OCI-LY1 (cell line): ENCODE measurements around the gene SIVA1.

ENCODE experiments used
- H2AFZ ChIP-seq: fragments of 200-600 bp; sonication (generic), shearing (Covaris generic); 2 replicates; pipeline ENCODE4 v1.6.0; 2014; ENCODE audit warnings: antibody characterized with exemption, mild to moderate bottlenecking, low read length
- H3F3A ChIP-seq: fragments of 200-600 bp; sonication (generic), shearing (Covaris generic); 2 replicates; pipeline ENCODE4 v1.6.0; 2014; ENCODE audit warnings: mild to moderate bottlenecking, antibody characterized with exemption, low read length, moderate library complexity; ENCODE audit not compliant: insufficient read depth
- H3K27ac ChIP-seq: fragments of 200-600 bp; sonication (generic); 2 replicates; pipeline ENCODE4 v1.5.1; 2014; ENCODE audit warnings: low read length, mixed run types, mild to moderate bottlenecking, low read depth; ENCODE audit not compliant: poor library complexity, severe bottlenecking
- H3K27me3 ChIP-seq: fragments of 200-600 bp; sonication (generic); 2 replicates; pipeline ENCODE4 v1.6.0; 2014; ENCODE audit warnings: antibody characterized with exemption, mild to moderate bottlenecking, low read length, moderate library complexity; ENCODE audit not compliant: insufficient read depth
- H3K36me3 ChIP-seq: fragments of 200-600 bp; sonication (generic); 2 replicates; pipeline ENCODE4 v1.6.1; 2014; ENCODE audit warnings: mild to moderate bottlenecking, antibody characterized with exemption, low read length, moderate library complexity, mixed read lengths; ENCODE audit not compliant: insufficient read depth
- H3K4me1 ChIP-seq: fragments of 200-600 bp; sonication (generic); 2 replicates; pipeline ENCODE4 v1.5.1; 2014; ENCODE audit warnings: mild to moderate bottlenecking, low read length, moderate library complexity; ENCODE audit not compliant: insufficient read depth, severe bottlenecking
- H3K4me2 ChIP-seq: fragments of 200-600 bp; sonication (generic), shearing (Covaris generic); 2 replicates; pipeline ENCODE4 v1.6.1; 2014; ENCODE audit warnings: low read length
- H3K4me3 ChIP-seq: fragments of 200-600 bp; sonication (generic); 2 replicates; pipeline ENCODE4 v1.5.1; 2014; ENCODE audit warnings: low read length, low read depth, mild to moderate bottlenecking, mixed read lengths; ENCODE audit not compliant: poor library complexity, severe bottlenecking
- H3K79me2 ChIP-seq: fragments of 200-600 bp; shearing (Covaris generic); 2 replicates; pipeline ENCODE4 v1.6.1; 2016; ENCODE audit warnings: mixed run types, low read length, mixed read lengths; ENCODE audit not compliant: insufficient read depth
- H3K9ac ChIP-seq: fragments of 200-600 bp; sonication (generic), shearing (Covaris generic); 2 replicates; pipeline ENCODE4 v1.6.1; 2014; ENCODE audit warnings: mild to moderate bottlenecking, low read length, mixed read lengths
- H3K9me2 ChIP-seq: fragments of 200-600 bp; sonication (generic), shearing (Covaris generic); 2 replicates; pipeline ENCODE4 v1.6.1; 2014; ENCODE audit warnings: low read depth, mild to moderate bottlenecking, low read length, mixed read lengths
- H3K9me3 ChIP-seq: fragments of 200-600 bp; shearing (Covaris generic); 2 replicates; pipeline ENCODE4 v1.6.1; 2014; ENCODE audit warnings: low read length, mixed read lengths
- H4K20me1 ChIP-seq: fragments of 200-600 bp; sonication (generic), shearing (Covaris generic); 2 replicates; pipeline ENCODE4 v1.6.0; 2016; ENCODE audit warnings: mild to moderate bottlenecking, low read length; ENCODE audit not compliant: insufficient read depth
- EZH2 ChIP-seq: fragments of 200-600 bp; sonication (generic), shearing (Covaris generic); IDR thresholded peaks from 2 replicates; pipeline ENCODE4 v1.8.0; 2017; ENCODE audit warnings: borderline replicate concordance, mixed run types, mild to moderate bottlenecking, antibody characterized with exemption, low read length, moderate library complexity, mixed read lengths
- TF ChIP-seq, protein P1 (sequence below): fragments of 200-600 bp; sonication (generic), shearing (Covaris generic); IDR thresholded peaks from 2 replicates; pipeline ENCODE4 v1.5.1; 2017; ENCODE audit warnings: mild to moderate bottlenecking, antibody characterized with exemption, low read length, moderate library complexity, mixed read lengths

Gene SIVA1

DNA sequence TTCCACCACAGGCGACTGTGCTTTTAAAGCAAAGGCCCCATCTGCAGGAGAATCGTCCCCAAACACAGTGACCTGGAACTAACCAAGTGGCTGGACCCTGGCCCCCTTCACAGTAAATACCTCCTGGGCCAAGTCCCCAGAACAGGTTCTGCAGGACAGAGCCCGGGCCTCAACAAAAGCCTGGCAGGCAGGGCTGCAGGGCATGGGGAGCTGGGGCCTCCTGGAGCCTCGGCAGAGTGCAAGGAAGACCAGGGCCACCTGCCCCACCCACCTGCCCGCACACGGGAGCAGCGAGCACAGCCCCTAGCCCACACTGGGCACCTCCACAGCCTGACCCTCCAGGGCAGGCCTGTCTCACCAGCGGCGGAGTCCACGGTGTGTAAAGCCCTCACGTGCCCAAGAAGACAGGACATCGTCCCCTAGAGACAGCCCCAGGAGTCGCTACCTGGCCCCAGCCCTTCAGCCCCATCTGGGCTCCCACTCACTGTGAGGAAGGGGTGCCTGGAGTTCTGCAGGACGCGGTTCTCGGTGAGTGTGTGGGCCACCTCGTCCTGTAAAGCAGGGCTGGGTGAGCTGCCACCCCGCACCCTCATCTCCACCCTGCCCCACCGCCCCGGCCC is 21.6 kb downstream of the SIVA1 start:
- no peaks in the 10 kb centered on the region for H3K9me2 ChIP-seq
- H3K79me2 ChIP-seq, result no peaks in the 10 kb centered on the region
- no peaks in the 10 kb centered on the region for H4K20me1 ChIP-seq
- H3K9ac ChIP-seq, result no peak overlapping the region
- TF ChIP-seq EZH2, result no peak
- TF ChIP-seq, protein P1, sequence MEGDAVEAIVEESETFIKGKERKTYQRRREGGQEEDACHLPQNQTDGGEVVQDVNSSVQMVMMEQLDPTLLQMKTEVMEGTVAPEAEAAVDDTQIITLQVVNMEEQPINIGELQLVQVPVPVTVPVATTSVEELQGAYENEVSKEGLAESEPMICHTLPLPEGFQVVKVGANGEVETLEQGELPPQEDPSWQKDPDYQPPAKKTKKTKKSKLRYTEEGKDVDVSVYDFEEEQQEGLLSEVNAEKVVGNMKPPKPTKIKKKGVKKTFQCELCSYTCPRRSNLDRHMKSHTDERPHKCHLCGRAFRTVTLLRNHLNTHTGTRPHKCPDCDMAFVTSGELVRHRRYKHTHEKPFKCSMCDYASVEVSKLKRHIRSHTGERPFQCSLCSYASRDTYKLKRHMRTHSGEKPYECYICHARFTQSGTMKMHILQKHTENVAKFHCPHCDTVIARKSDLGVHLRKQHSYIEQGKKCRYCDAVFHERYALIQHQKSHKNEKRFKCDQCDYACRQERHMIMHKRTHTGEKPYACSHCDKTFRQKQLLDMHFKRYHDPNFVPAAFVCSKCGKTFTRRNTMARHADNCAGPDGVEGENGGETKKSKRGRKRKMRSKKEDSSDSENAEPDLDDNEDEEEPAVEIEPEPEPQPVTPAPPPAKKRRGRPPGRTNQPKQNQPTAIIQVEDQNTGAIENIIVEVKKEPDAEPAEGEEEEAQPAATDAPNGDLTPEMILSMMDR, result no peak
- peaks cover 58% of the 10 kb centered on the region for H3K36me3 ChIP-seq
- no peak overlapping the region for H3K4me2 ChIP-seq
- H3K9me3 ChIP-seq, result peaks cover 7% of the 10 kb centered on the region
- H3K27me3 ChIP-seq, result no peaks in the 10 kb centered on the region
- no peaks in the 10 kb centered on the region for H3F3A ChIP-seq
- no peak overlapping the region for H3K27ac ChIP-seq
- H3K4me3 ChIP-seq, result no peak overlapping the region
- H3K4me1 ChIP-seq, result no peaks in the 10 kb centered on the region
- no peak overlapping the region for H2AFZ ChIP-seq

- no peaks in the 10 kb centered on the region for H3K4me1 ChIP-seq
- no peak overlapping the region for H3K27ac ChIP-seq
- H3K9ac ChIP-seq, result no peak overlapping the region
- TF ChIP-seq, protein P1, result no peak
- no peak for TF ChIP-seq EZH2
- no peak overlapping the region for H2AFZ ChIP-seq
- no peaks in the 10 kb centered on the region for H3K79me2 ChIP-seq
- H4K20me1 ChIP-seq, result no peaks in the 10 kb centered on the region
- no peaks in the 10 kb centered on the region for H3K27me3 ChIP-seq
- no peaks in the 10 kb centered on the region for H3K9me2 ChIP-seq
- no peak overlapping the region for H3K4me2 ChIP-seq
- peaks cover 7% of the 10 kb centered on the region for H3K9me3 ChIP-seq
- H3K36me3 ChIP-seq, result peaks cover 53% of the 10 kb centered on the region
- no peaks in the 10 kb centered on the region for H3F3A ChIP-seq
- H3K4me3 ChIP-seq, result no peak overlapping the region
Observed at GRCh38 chr14:104775073-104775489, 22.1 kb downstream of the SIVA1 start.

- Histone ChIP-seq H3K79me2 (no peaks in the 10 kb centered on the region), H3K9me3 (peaks cover under 1% of the 10 kb centered on the region; the same call in 1 of the 2 replicates), H3K36me3 (peaks cover 41% of the 10 kb centered on the region), H4K20me1 (no peaks in the 10 kb centered on the region), H3K9me2 (no peaks in the 10 kb centered on the region), H3K27ac (no peak overlapping the region), H3K4me2 (no peak overlapping the region), H3K27me3 (no peaks in the 10 kb centered on the region), H2AFZ (no peak overlapping the region), H3F3A (no peaks in the 10 kb centered on the region), H3K4me1 (no peaks in the 10 kb centered on the region), H3K9ac (no peak overlapping the region), H3K4me3 (no peak overlapping the region)
- TF ChIP-seq, protein P1, result no peak
- no peak for TF ChIP-seq EZH2
Observed at GRCh38 chr14:104776481-104776880, 23.5 kb downstream of the SIVA1 start.
